GM19467 (cell line): ENCODE data around the gene HTT.

Source experiments
- ATAC-seq: cut with Tn5 transposase; IDR thresholded peaks from one replicate; pipeline ENCODE4 v1.9.1; 2021; ENCODE audit warnings: mild to moderate bottlenecking, moderate library complexity; ENCODE audit not compliant: unreplicated experiment

HTT gene

DNA sequence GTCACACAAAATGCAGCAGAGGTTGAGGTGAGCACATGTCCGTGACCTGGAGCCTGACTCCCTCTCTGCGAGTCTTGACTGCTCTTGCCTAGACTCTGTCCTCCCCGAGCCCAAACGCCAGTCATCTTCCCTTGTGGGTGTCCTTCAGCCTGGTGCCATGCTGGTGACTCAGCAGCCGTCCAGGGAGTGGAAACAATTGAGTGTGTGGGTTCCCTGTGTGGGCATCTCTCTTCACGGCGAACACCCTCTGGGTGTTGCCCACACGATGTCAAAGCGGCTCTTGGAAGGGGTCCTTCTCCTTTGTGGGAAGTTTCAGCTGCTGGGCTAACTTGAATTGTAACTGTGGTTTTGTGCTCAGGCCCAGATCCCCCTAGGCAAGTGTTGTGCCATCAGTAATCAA, 157.0 kb downstream of the HTT start:
- no peak for ATAC-seq

DNA sequence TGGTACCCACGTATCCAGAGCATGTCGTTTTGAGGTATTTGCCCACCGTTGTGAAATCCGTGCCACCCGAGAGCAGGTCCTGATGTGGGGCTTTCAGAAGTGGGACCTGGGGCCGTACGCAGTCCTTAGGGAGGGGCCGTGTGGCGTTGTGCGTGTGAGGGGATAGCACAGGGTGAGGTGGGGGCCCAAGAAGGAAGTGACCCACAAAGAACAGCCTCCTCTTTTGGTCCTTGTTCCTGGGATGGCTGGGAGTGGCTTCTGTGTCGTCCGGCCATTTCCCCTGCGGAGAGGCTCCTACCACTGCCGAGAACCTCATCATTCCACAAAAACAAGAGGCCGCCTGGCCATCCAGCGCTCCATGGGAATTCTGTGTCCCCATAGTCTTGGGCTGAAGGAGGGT, 157.5 kb downstream of the HTT start:
- no peak for ATAC-seq

DNA sequence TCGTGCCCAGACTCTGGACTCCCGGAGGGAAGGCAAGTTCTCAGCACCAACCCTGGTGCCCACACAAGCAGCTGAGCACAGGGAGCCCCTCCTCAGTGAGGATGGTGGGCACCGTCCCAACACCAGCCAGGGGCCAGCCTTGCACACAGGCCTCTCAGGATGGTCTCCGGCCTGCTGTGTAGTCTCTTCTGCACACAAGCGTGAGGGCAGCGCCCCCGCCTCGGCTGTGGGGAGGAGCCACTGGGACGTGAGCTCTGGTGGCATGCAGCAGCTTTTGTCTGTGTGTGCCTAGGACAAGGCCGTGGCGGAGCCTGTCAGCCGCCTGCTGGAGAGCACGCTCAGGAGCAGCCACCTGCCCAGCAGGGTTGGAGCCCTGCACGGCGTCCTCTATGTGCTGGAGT, 158.4 kb downstream of the HTT start:
- no peak for ATAC-seq

DNA sequence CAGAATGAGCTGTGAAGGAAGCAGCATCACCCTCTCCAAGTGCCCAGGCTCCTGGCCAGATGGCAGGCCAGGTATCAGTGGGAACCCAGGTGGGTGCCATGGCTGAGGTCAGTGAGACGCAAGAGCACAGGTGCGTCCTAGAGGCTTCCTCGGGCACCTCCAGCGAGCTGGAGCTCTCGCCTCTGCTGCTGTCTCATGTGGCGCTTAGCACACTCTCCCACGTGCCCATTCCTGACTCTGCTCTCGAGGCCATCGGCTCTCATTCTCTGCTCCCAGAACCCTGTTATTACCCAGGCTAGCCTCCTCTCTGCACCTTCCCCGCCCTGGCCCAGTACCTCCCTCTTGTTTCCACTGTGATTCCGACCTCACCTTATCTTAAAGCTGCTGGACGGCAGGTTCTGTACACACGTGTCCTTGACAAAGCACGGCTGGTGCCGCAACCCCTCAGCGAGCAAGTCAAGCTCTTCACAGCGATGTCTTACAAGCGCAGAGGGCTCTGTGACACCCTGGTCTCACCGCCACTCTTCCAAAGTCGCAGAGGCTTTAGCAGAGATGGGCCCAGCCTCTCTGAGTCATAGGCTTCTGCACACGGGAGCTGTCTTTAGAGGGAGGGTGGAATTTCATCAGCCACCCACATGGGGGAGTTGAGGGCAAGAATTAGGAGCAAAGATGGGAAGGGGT, 159.1 kb downstream of the HTT start:
- no peak for ATAC-seq

DNA sequence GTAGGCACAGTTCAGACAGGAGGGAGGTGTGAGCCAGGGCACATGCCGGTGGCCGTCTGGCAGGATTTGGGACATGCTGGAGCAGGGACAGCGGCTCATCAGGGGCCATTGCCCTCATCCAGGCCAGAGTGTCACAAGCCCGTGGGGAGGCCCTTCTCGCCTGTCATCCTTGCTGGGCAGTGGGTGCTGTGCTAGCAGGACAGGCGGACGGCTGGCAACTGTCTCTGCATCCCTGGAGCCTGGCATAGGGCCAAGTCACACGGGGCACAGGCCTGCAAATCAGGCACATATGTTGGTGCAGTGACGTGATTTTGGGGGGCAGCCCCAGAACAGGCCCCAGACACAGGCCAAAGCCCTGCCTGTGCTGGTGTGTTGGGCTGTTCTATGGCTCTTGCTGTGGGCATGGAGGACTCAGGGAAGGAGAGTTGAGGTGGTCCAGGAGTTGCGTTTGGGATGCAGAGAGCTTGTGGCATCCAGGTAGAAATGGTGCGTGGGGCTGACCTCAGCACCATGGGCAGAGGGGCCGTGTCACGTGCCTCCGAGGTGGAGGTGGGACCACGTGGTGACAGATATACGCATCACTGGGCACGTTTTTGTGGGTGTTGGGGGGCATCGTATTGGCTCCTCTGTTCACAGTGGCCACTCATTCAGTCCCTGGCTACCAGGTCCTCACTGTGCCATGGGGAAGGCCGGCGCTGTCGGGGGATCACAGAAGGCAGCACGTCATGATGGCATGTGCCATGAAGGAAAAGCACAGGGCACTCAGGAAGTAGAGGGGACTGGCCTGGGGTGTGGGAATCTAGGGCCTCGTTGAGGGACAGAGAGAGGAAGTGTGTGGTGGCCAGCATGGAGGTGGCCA, 159.9 kb downstream of the HTT start:
- ATAC-seq: no peak

DNA sequence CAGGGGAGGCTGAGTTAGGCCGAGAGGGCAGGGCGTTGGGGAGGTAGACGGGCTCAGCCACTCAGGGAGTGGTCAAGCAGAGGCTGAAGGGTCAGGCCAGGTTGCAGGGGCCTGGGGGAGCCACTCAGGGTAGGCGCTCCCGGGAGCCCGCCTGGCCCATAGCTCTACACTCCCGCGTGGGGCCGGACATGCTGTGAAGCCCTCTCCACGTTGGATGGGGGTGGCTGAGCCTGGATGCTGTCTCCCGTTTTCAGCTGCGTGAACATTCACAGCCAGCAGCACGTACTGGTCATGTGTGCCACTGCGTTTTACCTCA, 160.5 kb downstream of the HTT start:
- no peak for ATAC-seq

DNA sequence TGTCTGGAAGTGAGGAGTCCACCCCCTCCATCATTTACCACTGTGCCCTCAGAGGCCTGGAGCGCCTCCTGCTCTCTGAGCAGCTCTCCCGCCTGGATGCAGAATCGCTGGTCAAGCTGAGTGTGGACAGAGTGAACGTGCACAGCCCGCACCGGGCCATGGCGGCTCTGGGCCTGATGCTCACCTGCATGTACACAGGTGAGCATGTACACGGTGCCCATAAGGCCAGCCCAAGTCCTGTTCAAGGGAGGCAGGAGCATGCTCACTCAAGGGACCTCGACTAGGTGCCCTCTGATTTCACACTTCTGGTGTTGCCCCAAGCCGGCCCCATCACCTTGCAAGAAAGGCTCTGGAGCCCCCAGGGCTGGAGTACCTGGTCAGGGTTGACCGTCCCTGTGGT, 161.1 kb downstream of the HTT start:
- no peak for ATAC-seq

- no peak for ATAC-seq
These were observed 161.9 kb downstream of the HTT start for GRCh38 chr4:3236326-3236878.

- ATAC-seq: no peak
These were observed 162.8 kb downstream of the HTT start for GRCh38 chr4:3237266-3237665.

- ATAC-seq: no peak
These were observed 163.5 kb downstream of the HTT start for GRCh38 chr4:3237712-3238560.

GRCh38 chr4:3238721-3239120, 164.2 kb downstream of the HTT start:
- ATAC-seq: no peak

- ATAC-seq: no peak
These were observed 164.8 kb downstream of the HTT start for GRCh38 chr4:3239303-3239702.

DNA sequence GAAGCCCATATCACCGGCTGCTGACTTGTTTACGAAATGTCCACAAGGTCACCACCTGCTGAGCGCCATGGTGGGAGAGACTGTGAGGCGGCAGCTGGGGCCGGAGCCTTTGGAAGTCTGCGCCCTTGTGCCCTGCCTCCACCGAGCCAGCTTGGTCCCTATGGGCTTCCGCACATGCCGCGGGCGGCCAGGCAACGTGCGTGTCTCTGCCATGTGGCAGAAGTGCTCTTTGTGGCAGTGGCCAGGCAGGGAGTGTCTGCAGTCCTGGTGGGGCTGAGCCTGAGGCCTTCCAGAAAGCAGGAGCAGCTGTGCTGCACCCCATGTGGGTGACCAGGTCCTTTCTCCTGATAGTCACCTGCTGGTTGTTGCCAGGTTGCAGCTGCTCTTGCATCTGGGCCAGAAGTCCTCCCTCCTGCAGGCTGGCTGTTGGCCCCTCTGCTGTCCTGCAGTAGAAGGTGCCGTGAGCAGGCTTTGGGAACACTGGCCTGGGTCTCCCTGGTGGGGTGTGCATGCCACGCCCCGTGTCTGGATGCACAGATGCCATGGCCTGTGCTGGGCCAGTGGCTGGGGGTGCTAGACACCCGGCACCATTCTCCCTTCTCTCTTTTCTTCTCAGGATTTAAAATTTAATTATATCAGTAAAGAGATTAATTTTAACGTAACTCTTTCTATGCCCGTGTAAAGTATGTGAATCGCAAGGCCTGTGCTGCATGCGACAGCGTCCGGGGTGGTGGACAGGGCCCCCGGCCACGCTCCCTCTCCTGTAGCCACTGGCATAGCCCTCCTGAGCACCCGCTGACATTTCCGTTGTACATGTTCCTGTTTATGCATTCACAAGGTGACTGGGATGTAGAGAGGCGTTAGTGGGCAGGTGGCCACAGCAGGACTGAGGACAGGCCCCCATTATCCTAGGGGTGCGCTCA, 165.8 kb downstream of the HTT start:
- no peak for ATAC-seq

- no peak for ATAC-seq
These were observed 166.5 kb downstream of the HTT start for GRCh38 chr4:3240936-3241522.

DNA sequence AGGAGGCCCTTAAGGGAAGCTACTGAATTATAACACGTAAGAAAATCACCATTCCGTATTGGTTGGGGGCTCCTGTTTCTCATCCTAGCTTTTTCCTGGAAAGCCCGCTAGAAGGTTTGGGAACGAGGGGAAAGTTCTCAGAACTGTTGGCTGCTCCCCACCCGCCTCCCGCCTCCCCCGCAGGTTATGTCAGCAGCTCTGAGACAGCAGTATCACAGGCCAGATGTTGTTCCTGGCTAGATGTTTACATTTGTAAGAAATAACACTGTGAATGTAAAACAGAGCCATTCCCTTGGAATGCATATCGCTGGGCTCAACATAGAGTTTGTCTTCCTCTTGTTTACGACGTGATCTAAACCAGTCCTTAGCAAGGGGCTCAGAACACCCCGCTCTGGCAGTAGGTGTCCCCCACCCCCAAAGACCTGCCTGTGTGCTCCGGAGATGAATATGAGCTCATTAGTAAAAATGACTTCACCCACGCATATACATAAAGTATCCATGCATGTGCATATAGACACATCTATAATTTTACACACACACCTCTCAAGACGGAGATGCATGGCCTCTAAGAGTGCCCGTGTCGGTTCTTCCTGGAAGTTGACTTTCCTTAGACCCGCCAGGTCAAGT, 167.5 kb downstream of the HTT start:
- ATAC-seq: no peak

DNA sequence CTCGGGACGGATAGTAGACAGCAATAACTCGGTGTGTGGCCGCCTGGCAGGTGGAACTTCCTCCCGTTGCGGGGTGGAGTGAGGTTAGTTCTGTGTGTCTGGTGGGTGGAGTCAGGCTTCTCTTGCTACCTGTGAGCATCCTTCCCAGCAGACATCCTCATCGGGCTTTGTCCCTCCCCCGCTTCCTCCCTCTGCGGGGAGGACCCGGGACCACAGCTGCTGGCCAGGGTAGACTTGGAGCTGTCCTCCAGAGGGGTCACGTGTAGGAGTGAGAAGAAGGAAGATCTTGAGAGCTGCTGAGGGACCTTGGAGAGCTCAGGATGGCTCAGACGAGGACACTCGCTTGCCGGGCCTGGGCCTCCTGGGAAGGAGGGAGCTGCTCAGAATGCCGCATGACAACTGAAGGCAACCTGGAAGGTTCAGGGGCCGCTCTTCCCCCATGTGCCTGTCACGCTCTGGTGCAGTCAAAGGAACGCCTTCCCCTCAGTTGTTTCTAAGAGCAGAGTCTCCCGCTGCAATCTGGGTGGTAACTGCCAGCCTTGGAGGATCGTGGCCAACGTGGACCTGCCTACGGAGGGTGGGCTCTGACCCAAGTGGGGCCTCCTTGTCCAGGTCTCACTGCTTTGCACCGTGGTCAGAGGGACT, 168.8 kb downstream of the HTT start:
- no peak for ATAC-seq

- no peak for ATAC-seq
These were observed 169.5 kb downstream of the HTT start for GRCh38 chr4:3244002-3244401.

GRCh38 chr4:3244747-3245146, 170.3 kb downstream of the HTT start:
- ATAC-seq: no peak

DNA sequence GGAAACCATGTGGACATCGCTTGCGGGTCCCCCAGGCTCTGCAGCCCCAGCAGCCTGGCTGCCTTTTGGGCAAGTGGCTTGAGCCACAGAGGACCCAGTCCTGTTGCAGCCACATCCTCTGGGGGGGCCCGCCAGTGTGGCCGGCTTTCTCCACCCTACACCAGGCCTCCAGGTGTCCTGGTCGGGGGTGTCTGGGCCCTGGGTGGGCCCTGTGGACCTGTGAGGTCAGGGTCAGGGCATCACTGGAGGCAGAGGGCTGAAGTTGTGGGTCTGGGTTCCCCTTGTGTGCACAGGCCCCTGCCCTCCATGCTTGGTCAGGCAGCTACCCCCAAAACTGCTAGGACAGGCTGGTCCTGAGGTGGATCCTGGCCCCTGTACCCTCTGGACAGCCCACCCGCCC, 171.2 kb downstream of the HTT start:
- no peak for ATAC-seq
